Chondrocyte (in vitro differentiated cells): Measurements from ENCODE around the gene SBF2. TPM values are rescaled to one million over a fixed set of nuclear protein-coding genes. Genes with fewer than 3 reads are reported as not detected.

Experiments used
- DNase-seq: peaks from one replicate; pipeline ENCODE4 v3.0.0; 2021; ENCODE audit warnings: mixed read lengths, low spot score
- H3K27ac Mint-ChIP-seq: one replicate; pipeline ENCODE4 v1.8.0; 2021; ENCODE audit warnings: mild to moderate bottlenecking, moderate library complexity, mixed read lengths; ENCODE audit not compliant: unreplicated experiment
- H3K27me3 Mint-ChIP-seq: 2 replicates; pipeline ENCODE4 v1.8.0; 2021; ENCODE audit warnings: low read depth, mixed read lengths
- H3K36me3 Mint-ChIP-seq: 2 replicates; pipeline ENCODE4 v1.8.0; 2021; ENCODE audit warnings: low read depth, mixed read lengths
- H3K4me1 Mint-ChIP-seq: 2 replicates; pipeline ENCODE4 v1.8.0; 2021; ENCODE audit warnings: low read depth, mild to moderate bottlenecking, mixed read lengths
- H3K4me3 Mint-ChIP-seq: one replicate; pipeline ENCODE4 v1.8.0; 2021; ENCODE audit warnings: mild to moderate bottlenecking, moderate library complexity, mixed read lengths; ENCODE audit not compliant: unreplicated experiment
- H3K9me3 Mint-ChIP-seq: 2 replicates; pipeline ENCODE4 v1.8.0; 2021; ENCODE audit warnings: low read depth, mixed read lengths
- CTCF ChIP-seq: fragments of 200-600 bp; sonication (generic); IDR thresholded peaks from 2 replicates; pipeline ENCODE4 v1.5.0; 2021; ENCODE audit warnings: antibody characterized with exemption, mild to moderate bottlenecking, moderate library complexity
- total RNA-seq: library from RNA; stranded (reverse); gene quantifications from 3 replicates; pipeline ENCODE4 v1.2.1, GENCODE V29; 2021

SBF2 gene
- total RNA-seq, 1 donor from 2014 or later = 44.5 TPM

GRCh38 chr11:9817191-9817590 lies 476.8 kb downstream of the SBF2 start:
- DNase-seq = no peak

GRCh38 chr11:9815486-9816136 lies 478.4 kb downstream of the SBF2 start:
- DNase-seq = no peak
- no peaks in the 10 kb centered on the region for H3K27me3 Mint-ChIP-seq
- H3K4me3 Mint-ChIP-seq = no peak overlapping the region
- H3K4me1 Mint-ChIP-seq = peaks cover 20% of the 10 kb centered on the region
- no peak for TF ChIP-seq CTCF
- peaks cover 14% of the 10 kb centered on the region for H3K36me3 Mint-ChIP-seq
- peaks cover 3% of the 10 kb centered on the region for H3K9me3 Mint-ChIP-seq
- H3K27ac Mint-ChIP-seq = peak overlapping the region; percentile 64

More at GRCh38 chr11:9817191-9817590, 476.8 kb downstream of the SBF2 start:
- no peaks in the 10 kb centered on the region for H3K27me3 Mint-ChIP-seq
- TF ChIP-seq CTCF = no peak
- no peak overlapping the region for H3K4me3 Mint-ChIP-seq
- H3K9me3 Mint-ChIP-seq = no peaks in the 10 kb centered on the region
- H3K36me3 Mint-ChIP-seq = peaks cover 4% of the 10 kb centered on the region
- H3K27ac Mint-ChIP-seq = no peak overlapping the region
- H3K4me1 Mint-ChIP-seq = peaks cover 30% of the 10 kb centered on the region

- no peaks in the 10 kb centered on the region for H3K27me3 Mint-ChIP-seq
These were observed 479.9 kb downstream of the SBF2 start for GRCh38 chr11:9814108-9814507.

GRCh38 chr11:9808943-9809342 lies 485.1 kb downstream of the SBF2 start:
- Mint-ChIP-seq H3K27ac (no peak overlapping the region), H3K4me1 (peaks cover 18% of the 10 kb centered on the region), H3K9me3 (peaks cover 3% of the 10 kb centered on the region), H3K4me3 (no peak overlapping the region), H3K36me3 (peaks cover 26% of the 10 kb centered on the region), H3K27me3 (no peaks in the 10 kb centered on the region)
- TF ChIP-seq CTCF = no peak
- DNase-seq = no peak

More at GRCh38 chr11:9814108-9814507, 479.9 kb downstream of the SBF2 start:
- TF ChIP-seq CTCF = no peak
- Mint-ChIP-seq H3K27ac (no peak overlapping the region), H3K36me3 (peaks cover 15% of the 10 kb centered on the region), H3K4me1 (peaks cover 16% of the 10 kb centered on the region), H3K9me3 (peaks cover 3% of the 10 kb centered on the region), H3K4me3 (no peak overlapping the region)
- no peak for DNase-seq

GRCh38 chr11:9806946-9807687 lies 486.9 kb downstream of the SBF2 start:
- Mint-ChIP-seq H3K9me3 (peaks cover 3% of the 10 kb centered on the region), H3K36me3 (peaks cover 23% of the 10 kb centered on the region), H3K4me3 (no peak overlapping the region), H3K27ac (no peak overlapping the region), H3K27me3 (no peaks in the 10 kb centered on the region), H3K4me1 (peaks cover 33% of the 10 kb centered on the region)
- no peak for TF ChIP-seq CTCF
- DNase-seq = no peak
